Dermis microvascular lymphatic vessel endothelial cell (primary cell): ENCODE measurements around the gene GRK3. TPM values are rescaled to one million over a fixed set of nuclear protein-coding genes. Genes with fewer than 3 reads are reported as not detected.

Experiments used
- DNase-seq, 2 donors: peaks; one replicate each; pipeline versions ENCODE4 v3.0.0 to v3.0.0-alpha.2; 2010; ENCODE audit warnings: low read depth in 2 of 2
- total RNA-seq: library from RNA; depleted of rRNA; stranded (reverse); fragments of >200 nt; gene quantifications from 2 replicates; pipeline ENCODE4 v1.2.1, GENCODE V29; 2014

Gene GRK3
- total RNA-seq, 1 donor from 2014 or later: 0.26 TPM

GRCh38 chr22:25754527-25755202, 190.2 kb downstream of the GRK3 start:
- DNase-seq: peak in 1 of 2 donors; percentile 89

- peak in 1 of 2 donors; percentile 41 for DNase-seq
Observed at GRCh38 chr22:25757686-25758085, 193.2 kb downstream of the GRK3 start.

GRCh38 chr22:25758316-25758715, 193.8 kb downstream of the GRK3 start:
- no peak for DNase-seq

GRCh38 chr22:25759825-25760231, 195.4 kb downstream of the GRK3 start:
- DNase-seq: peak; percentile 84 to 98

- no peak for DNase-seq
Observed at GRCh38 chr22:25760294-25760693, 195.8 kb downstream of the GRK3 start.

GRCh38 chr22:25760848-25761595, 196.5 kb downstream of the GRK3 start:
- no peak for DNase-seq

- peak in 1 of 2 donors; percentile 37 for DNase-seq
Observed at GRCh38 chr22:25762147-25762546, 197.7 kb downstream of the GRK3 start.

- peak in 1 of 2 donors; percentile 31 for DNase-seq
Observed at GRCh38 chr22:25763239-25763777, 198.8 kb downstream of the GRK3 start.

- no peak for DNase-seq
Observed at GRCh38 chr22:25764270-25765015, 200.0 kb downstream of the GRK3 start.

- DNase-seq: no peak
Observed at GRCh38 chr22:25765016-25765367, 200.5 kb downstream of the GRK3 start.

- no peak for DNase-seq
Observed at GRCh38 chr22:25765801-25766200, 201.3 kb downstream of the GRK3 start.

GRCh38 chr22:25766418-25766817, 201.9 kb downstream of the GRK3 start:
- no peak for DNase-seq

- no peak for DNase-seq
Observed at GRCh38 chr22:25770333-25770732, 205.9 kb downstream of the GRK3 start.

GRCh38 chr22:25772288-25772687, 207.8 kb downstream of the GRK3 start:
- DNase-seq: no peak

- DNase-seq: no peak
Observed at GRCh38 chr22:25774575-25775026, 210.1 kb downstream of the GRK3 start.

- DNase-seq: no peak
Observed at GRCh38 chr22:25775531-25775930, 211.1 kb downstream of the GRK3 start.

GRCh38 chr22:25777411-25777810, 212.9 kb downstream of the GRK3 start:
- DNase-seq: no peak

- DNase-seq: peak; percentile 28 to 59
Observed at GRCh38 chr22:25777870-25778269, 213.4 kb downstream of the GRK3 start.
